Mammary microvascular endothelial cell (primary cell): ENCODE data around the gene HLTF. TPM values are rescaled to one million over a fixed set of nuclear protein-coding genes. Genes with fewer than 3 reads are reported as not detected.

Source experiments
- total RNA-seq: library from RNA; depleted of rRNA; stranded (reverse); fragments of >200 nt; gene quantifications from 2 replicates; pipeline ENCODE4 v1.2.3, GENCODE V29; 2015

Gene HLTF
- 12.7 and 13.5 TPM in 2 replicates for total RNA-seq

GRCh38 chr3:149086232-149086988 lies at the start of gene HLTF:
TSS of gene HLTF (minus strand) at chr3:149086533. CDS start at chr3:149086336, 197 bp downstream.

GRCh38 chr3:149129326-149130205 lies 43.2 kb upstream of the HLTF start, which contains the start of gene HPS3:
TSS of gene HPS3 (plus strand) at chr3:149129638. CDS start at chr3:149129724, 86 bp downstream.

GRCh38 chr3:148991219-148992026 lies 94.9 kb downstream of the HLTF start, which contains the start of gene GYG1:
TSS of gene GYG1 (plus strand) at chr3:148991540. CDS start at chr3:148991641, 101 bp downstream.

Other genes starting within 250 kb of the HLTF start
- 0.33 and 2.3 TPM in 2 replicates for gene CPA3, start 221.2 kb downstream of the HLTF start, total RNA-seq
- 39.4 and 46.0 TPM in 2 replicates for gene GYG1, start 95.0 kb downstream of the HLTF start, total RNA-seq
- gene HPS3, start 43.1 kb upstream of the HLTF start, total RNA-seq = 29.0 and 32.5 TPM in 2 replicates
- not detected in 2 replicates for gene CP, start 135.3 kb upstream of the HLTF start, total RNA-seq
- 317 and 346 TPM in 2 replicates for gene TM4SF18, start 247.1 kb upstream of the HLTF start, total RNA-seq